COR-L47 (cell line): ENCODE data around the gene LAGE3.
A peak's percentile ranks its signal among the peaks of the same experiment; 100 is the strongest.

Experiments used
- DNase-seq: peaks from one replicate; lab custom pipeline; 2025; lab: John Stamatoyannopoulos, UW

The LAGE3 gene

DNA sequence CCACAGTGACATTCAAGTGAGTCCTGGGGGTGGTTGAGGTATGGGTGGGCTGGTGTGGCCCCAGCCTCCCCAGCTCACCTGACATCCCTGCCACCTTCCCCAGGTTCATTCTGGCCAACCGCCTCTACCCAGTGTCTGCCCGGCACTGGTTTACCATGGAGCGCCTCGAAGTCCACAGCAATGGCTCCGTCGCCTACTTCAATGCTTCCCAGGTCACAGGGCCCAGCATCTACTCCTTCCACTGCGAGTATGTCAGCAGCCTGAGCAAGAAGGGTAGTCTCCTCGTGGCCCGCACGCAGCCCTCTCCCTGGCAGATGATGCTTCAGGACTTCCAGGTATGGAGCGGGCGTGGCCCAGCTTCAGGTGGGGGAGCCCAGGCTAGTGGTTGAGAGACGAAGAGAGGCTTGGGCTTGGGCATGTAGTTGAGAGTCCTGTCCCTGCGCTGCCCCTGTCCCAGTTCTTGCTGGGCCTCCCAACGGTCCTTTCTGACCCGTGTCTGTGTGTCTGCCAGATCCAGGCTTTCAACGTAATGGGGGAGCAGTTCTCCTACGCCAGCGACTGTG lies 43.8 kb downstream of the LAGE3 start:
- no peak for DNase-seq

DNA sequence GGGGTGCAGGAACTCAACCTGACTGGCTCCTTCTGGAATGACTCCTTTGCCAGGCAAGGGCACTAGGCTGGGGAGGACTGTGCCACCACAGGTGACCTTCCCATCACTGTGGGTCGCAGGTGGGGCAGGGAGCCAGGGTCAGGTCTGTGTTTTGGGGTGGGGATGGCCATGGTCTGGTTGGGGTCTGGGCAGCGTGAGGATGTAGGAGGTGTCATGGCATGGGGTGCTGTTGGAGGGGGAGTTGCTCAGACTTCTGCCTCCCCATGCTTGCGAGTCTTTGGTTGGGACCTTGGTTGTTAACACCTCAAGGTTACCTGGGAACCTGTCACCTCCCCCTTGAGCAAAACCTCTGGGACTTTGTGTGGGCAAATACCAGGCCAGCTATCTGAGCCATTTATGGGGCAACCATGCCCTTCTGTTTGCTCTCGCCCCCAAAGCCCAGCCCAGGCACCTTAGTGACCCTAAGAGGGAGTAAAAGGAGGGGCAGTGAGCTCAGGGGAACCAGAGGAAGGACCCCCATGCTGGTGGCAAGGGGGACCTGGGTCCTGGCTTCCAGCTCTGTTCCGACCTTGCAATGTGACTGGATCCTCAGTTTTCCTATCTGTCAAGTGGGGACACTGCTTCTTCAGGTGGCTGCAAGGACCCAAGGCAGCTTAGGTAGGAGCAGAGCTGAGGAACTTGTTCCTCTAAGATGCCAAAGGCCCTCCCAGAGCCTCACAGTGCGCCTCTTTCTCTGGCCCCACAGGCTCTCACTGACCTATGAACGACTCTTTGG lies 44.5 kb downstream of the LAGE3 start:
- no peak for DNase-seq

DNA sequence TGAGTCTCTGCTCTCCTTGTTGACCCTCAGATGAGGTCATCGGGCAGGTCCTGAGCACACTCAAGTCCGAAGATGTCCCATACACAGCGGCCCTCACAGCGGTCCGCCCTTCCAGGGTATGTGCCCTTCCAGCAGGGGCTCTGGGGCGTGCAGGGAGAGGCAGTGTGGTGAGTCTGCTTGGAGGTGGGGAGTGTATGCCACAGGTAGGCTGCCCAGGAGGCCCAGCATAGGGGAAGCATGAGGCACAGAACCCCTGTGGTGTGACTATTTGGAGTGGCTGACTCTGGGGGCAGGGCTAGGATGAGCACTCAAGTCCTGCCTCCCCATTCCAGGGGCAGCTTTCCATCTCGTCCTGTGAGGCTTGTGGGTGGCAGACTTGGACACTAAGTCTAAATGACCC lies 45.5 kb downstream of the LAGE3 start:
- DNase-seq: no peak

DNA sequence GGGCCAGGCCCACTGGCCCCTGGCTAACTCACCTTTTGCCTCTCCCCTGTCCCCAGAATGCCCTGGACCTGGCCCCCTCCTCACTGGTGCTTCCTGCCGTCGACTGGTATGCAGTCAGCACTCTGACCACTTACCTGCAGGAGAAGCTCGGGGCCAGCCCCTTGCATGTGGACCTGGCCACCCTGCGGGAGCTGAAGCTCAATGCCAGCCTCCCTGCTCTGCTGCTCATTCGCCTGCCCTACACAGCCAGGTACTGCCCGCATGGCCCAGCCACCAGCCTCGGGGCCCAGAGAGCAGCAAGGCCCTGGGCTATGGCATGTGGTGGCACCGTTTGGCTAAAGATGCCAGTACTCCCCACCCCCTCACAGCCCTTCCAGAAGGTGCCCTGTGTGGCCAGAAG lies 46.9 kb downstream of the LAGE3 start:
- no peak for DNase-seq

DNA sequence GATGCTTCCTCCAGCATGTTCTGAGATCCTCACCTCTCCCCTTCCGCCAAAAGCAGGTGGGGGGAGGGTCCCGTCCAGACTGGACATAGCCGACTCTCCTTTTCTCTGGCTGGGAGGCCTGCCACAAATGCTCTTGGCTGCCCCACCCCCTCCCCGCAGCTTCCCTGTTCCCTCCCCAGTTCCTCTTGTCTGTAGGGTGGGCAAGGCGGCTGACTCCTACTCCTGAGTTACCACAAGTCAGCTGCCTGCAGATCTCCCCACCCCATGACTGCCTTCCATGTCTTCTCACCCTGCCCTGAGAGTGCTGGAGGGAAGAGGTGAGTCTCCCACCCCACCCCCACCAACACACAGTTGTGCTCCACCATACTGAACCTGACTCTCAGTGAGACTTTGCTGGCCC lies 47.7 kb downstream of the LAGE3 start:
- no peak for DNase-seq

DNA sequence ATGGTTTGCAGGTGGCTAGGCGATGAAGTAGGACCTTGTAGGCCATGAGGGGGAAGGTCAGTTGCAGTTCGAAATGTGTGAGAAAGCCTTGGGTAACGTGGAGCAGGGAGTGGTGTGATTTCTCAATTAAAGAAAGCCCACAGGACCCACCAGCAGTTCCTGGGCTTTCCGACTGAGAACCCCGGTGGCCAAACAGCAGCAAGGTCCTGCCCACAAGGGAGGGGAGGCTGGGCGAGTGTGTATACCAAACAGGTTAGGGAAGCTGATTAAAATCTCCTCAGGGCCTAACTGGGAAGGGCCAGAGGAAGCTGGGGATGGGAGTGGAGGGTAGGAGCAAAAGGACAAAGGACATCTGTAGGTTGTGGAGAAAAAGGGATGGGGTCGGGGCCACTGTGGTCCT lies 48.2 kb downstream of the LAGE3 start:
- DNase-seq: no peak

DNA sequence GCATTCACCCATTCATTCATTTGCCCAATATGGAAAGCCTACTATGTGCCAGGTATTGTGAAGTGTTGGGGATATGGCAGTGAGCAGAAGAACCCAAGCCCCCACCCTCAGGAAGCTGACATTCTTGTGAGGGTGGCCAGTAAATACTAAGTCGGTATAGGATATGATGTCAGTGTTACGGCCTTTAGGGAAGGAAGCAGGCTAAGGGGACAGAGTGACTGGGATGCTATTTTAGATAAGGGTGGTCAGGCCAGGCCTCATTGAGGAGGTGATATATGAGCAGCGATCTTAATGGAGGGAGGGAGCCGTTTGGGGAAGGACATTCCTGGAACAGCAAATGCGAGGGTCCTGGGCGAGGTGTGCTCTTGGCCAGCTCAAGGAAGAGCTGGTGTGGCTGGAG lies 48.6 kb downstream of the LAGE3 start:
- DNase-seq: no peak

DNA sequence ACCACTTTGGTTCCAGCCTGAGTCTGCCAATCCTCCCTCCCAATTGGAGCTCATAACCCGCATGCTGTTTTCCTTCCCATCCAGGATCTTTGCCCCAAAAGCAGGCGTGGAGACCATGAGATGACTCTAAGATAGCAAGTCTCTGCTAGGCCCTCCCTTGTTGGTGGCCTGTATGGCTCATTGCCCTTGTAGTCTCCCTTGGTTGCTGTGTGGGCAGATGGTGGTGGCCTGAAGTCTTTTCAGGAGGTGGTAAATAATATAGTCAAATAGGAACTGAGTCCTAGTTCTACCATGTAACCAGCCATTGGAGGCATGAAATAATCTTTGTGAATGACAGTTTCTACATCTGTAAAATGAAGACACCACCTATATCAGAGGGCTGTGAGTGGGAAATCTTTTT lies 49.4 kb downstream of the LAGE3 start:
- DNase-seq: no peak

DNA sequence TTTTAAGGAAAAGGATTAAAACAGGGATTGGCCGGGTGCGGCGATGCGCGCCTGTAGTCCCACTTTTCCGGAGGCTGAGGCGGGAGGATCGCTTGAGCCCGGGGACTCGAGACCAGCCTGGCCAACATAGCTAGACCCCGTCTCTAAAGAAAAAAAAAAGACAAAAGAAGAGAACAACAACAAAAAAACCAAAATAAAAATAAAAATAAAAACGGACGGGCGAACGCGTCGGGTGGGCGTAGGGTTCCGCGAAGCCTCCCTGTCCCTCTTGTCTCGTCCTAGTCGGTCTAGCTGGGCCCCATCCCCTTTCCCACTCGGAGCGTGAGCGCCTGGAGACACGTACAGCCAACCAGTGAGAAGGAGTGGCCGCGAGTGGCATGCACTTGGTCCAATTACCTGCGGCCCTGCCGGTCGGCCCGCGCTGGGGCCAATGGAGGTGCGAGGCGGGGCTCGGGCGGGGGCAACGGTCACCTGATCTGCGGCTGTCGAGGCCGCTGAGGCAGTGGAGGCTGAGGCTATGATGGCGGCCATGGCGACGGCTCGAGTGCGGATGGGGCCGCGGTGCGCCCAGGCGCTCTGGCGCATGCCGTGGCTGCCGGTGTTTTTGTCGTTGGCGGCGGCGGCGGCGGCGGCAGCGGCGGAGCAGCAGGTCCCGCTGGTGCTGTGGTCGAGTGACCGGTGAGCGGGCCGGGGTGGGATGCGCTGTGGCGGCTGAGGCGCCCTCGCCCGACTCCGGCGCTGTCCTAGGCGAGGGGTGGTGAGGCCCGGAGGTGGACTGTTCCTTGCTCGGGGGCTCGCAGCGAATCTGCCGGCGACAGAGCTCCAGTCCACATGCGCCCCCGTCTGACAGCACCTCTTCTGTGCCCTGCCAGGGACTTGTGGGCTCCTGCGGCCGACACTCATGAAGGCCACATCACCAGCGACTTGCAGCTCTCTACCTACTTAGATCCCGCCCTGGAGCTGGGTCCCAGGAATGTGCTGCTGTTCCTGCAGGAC lies 50.6 kb downstream of the LAGE3 start, which contains the start of gene ATP6AP1:
ATP6AP1 (plus strand) TSS at position 502 of the 996 bp plus-strand sequence; CDS start at position 518, 16 bp downstream.
- peak; percentile 86 for DNase-seq
